Posterior cingulate gyrus (tissue), 11 donors: ENCODE data around the gene MVB12B.

Source experiments
- DNase-seq, 10 donors: peaks; one replicate each; pipeline versions ENCODE4 v3.0.0 to v3.0.0-alpha.2; 2020 to 2021; ENCODE audit warnings: mixed read lengths in 3 of 10
- intact Hi-C: fragments of 100-400 bp; cut with DNase I; formaldehyde crosslinking; loops from one replicate; pipeline ENCODE4 v1.15.1; 2023

Gene MVB12B

GRCh38 chr9:126327006-126327713, 531 bp downstream of the MVB12B start:
- intact Hi-C loops: no loop called here
- peak in 7 of 10 donors; percentile 19 to 90 (median 44) for DNase-seq

- intact Hi-C loops: no loop called here
- DNase-seq: no peak
Measured at GRCh38 chr9:126327714-126328185, 1.1 kb downstream of the MVB12B start.

- DNase-seq: no peak
Measured at GRCh38 chr9:126328407-126328806, 1.8 kb downstream of the MVB12B start.

GRCh38 chr9:126329476-126330275, 3.0 kb downstream of the MVB12B start:
- DNase-seq: no peak
- intact Hi-C loops: no loop called here

More at GRCh38 chr9:126328407-126328806, 1.8 kb downstream of the MVB12B start:
- intact Hi-C loops: no loop called here

- DNase-seq: no peak
- intact Hi-C loops: no loop called here
Measured at GRCh38 chr9:126330536-126330935, 3.9 kb downstream of the MVB12B start.

GRCh38 chr9:126331964-126332748, 5.5 kb downstream of the MVB12B start:
- DNase-seq: no peak
- intact Hi-C loops: no loop called here

GRCh38 chr9:126334721-126335621, 8.3 kb downstream of the MVB12B start:
- DNase-seq: peak in 1 of 10 donors; percentile 74

GRCh38 chr9:126335837-126336735, 9.5 kb downstream of the MVB12B start:
- peak in 9 of 10 donors; percentile 29 to 90 (median 49) for DNase-seq
- intact Hi-C loops: loop anchor here (5.0 kb wide), 1 partner anchor 41 kb away; no protein-coding TSS in a partner anchor

More at GRCh38 chr9:126334721-126335621, 8.3 kb downstream of the MVB12B start:
- intact Hi-C loops: loop anchor here (5.0 kb wide), 1 partner anchor 42 kb away; no protein-coding TSS in a partner anchor

GRCh38 chr9:126336736-126337325, 10.2 kb downstream of the MVB12B start:
- intact Hi-C loops: loop anchor here (5.0 kb wide), 1 partner anchor 40 kb away; no protein-coding TSS in a partner anchor
- DNase-seq: no peak

GRCh38 chr9:126337729-126338372, 11.2 kb downstream of the MVB12B start:
- peak; percentile 69 to 97 (median 78) for DNase-seq
- intact Hi-C loops: loop anchor here (5.0 kb wide), 1 partner anchor 39 kb away; no protein-coding TSS in a partner anchor

- DNase-seq: no peak
- intact Hi-C loops: loop anchor here (5.0 kb wide), 1 partner anchor 38 kb away; no protein-coding TSS in a partner anchor
Measured at GRCh38 chr9:126338945-126339344, 12.3 kb downstream of the MVB12B start.

- intact Hi-C loops: no loop called here
- DNase-seq: no peak
Measured at GRCh38 chr9:126341426-126341825, 14.8 kb downstream of the MVB12B start.

GRCh38 chr9:126341902-126342301, 15.3 kb downstream of the MVB12B start:
- DNase-seq: no peak
- intact Hi-C loops: no loop called here

- intact Hi-C loops: no loop called here
- DNase-seq: no peak
Measured at GRCh38 chr9:126342621-126343031, 16.0 kb downstream of the MVB12B start.

GRCh38 chr9:126343271-126343700, 16.7 kb downstream of the MVB12B start:
- DNase-seq: no peak
- intact Hi-C loops: no loop called here

- intact Hi-C loops: no loop called here
- DNase-seq: peak in 1 of 10 donors; percentile 80
Measured at GRCh38 chr9:126346031-126346430, 19.4 kb downstream of the MVB12B start.

- intact Hi-C loops: no loop called here
- DNase-seq: peak in 1 of 10 donors; percentile 72
Measured at GRCh38 chr9:126347093-126347492, 20.5 kb downstream of the MVB12B start.
